ENCODE results near the gene ALDH16A1. TPM values are rescaled to one million over a fixed set of nuclear protein-coding genes. Genes with fewer than 3 reads are reported as not detected.
"Not testable (repeated sequence)": the region's sequence is repeated elsewhere in the genome, so short reads cannot be mapped to it uniquely, and the experiment has no call there.

The ALDH16A1 gene
- total and polyA plus RNA-seq, 2 donors, result 28.5 to 51.6 TPM

- H3K4me3 ChIP-seq (ENCODE audit: low read length in 2 of 2), result peak within 1 kb of the TSS; percentile 89 to 95
- H3K36me3 ChIP-seq (ENCODE audit: control insufficient read depth in 2 of 2, insufficient read depth in 2 of 2, low read length in 1 of 2), result peaks cover 32 to 46% of the 10 kb centered on the region in 2 donors
- no peaks in the 10 kb centered on the region for H3K27me3 ChIP-seq (ENCODE audit: control insufficient read depth in 2 of 2, insufficient read depth in 1 of 2, low read length in 1 of 2)
- 1% methylated on average over 42 of the region's 42 CpGs for WGBS
- peak within 1 kb of the TSS; percentile 98 to 99 for H3K27ac ChIP-seq (ENCODE audit: low read depth in 1 of 2, low read length in 1 of 2)
- peak; percentile 95 to 100 (median 98) for DNase-seq (ENCODE audit: low read depth in 6 of 9, low spot score in 9 of 9)
- peaks cover 0 to 12% of the 10 kb centered on the region in 2 donors for H3K9me3 ChIP-seq (ENCODE audit: control insufficient read depth in 2 of 2, insufficient read depth in 1 of 2, low read length in 1 of 2)
- H3K4me1 ChIP-seq (ENCODE audit: control insufficient read depth in 2 of 2, insufficient read depth in 2 of 2, low read length in 2 of 2), result peaks cover 16 to 48% of the 10 kb centered on the region in 2 donors
Measured at GRCh38 chr19:49451430-49452181, 1.4 kb upstream of the ALDH16A1 start, which contains the start of gene PIH1D1. Gene PIH1D1 (minus strand): TSS chr19:49451814. CDS start chr19:49451574, 240 bp downstream.

GRCh38 chr19:49453757-49454240, 774 bp downstream of the ALDH16A1 start:
- peaks cover 0 to 12% of the 10 kb centered on the region in 2 donors for H3K9me3 ChIP-seq (ENCODE audit: control insufficient read depth in 2 of 2, insufficient read depth in 1 of 2, low read length in 1 of 2)
- WGBS, result 39% methylated on average over 10 of the region's 10 CpGs
- peaks cover 16 to 34% of the 10 kb centered on the region in 2 donors for H3K36me3 ChIP-seq (ENCODE audit: control insufficient read depth in 2 of 2, insufficient read depth in 2 of 2, low read length in 1 of 2)
- H3K4me1 ChIP-seq (ENCODE audit: control insufficient read depth in 2 of 2, insufficient read depth in 2 of 2, low read length in 2 of 2), result peaks cover 16 to 37% of the 10 kb centered on the region in 2 donors
- H3K27me3 ChIP-seq (ENCODE audit: control insufficient read depth in 2 of 2, insufficient read depth in 1 of 2, low read length in 1 of 2), result no peaks in the 10 kb centered on the region
- peak overlapping the region; percentile 70 to 80 for H3K4me3 ChIP-seq (ENCODE audit: low read length in 2 of 2)
- DNase-seq (ENCODE audit: low read depth in 6 of 9, low spot score in 9 of 9), result no peak
- peak overlapping the region; percentile 94 to 98 for H3K27ac ChIP-seq (ENCODE audit: low read depth in 1 of 2, low read length in 1 of 2)

- DNase-seq (ENCODE audit: low read depth in 6 of 9, low spot score in 9 of 9), result no peak
- Histone ChIP-seq H3K27me3 (ENCODE audit: control insufficient read depth in 2 of 2, insufficient read depth in 1 of 2, low read length in 1 of 2) (no peaks in the 10 kb centered on the region), H3K9me3 (ENCODE audit: control insufficient read depth in 2 of 2, insufficient read depth in 1 of 2, low read length in 1 of 2) (peaks cover 0 to 12% of the 10 kb centered on the region in 2 donors), H3K4me1 (ENCODE audit: control insufficient read depth in 2 of 2, insufficient read depth in 2 of 2, low read length in 2 of 2) (peaks cover 11 to 32% of the 10 kb centered on the region in 2 donors), H3K36me3 (ENCODE audit: control insufficient read depth in 2 of 2, insufficient read depth in 2 of 2, low read length in 1 of 2) (peaks cover 19 to 23% of the 10 kb centered on the region in 2 donors), H3K4me3 (ENCODE audit: low read length in 2 of 2) (no peak overlapping the region), H3K27ac (ENCODE audit: low read depth in 1 of 2, low read length in 1 of 2) (no peak overlapping the region)
- 98% methylated on average over 5 of the region's 5 CpGs for WGBS
Measured at GRCh38 chr19:49455773-49456172, 2.7 kb downstream of the ALDH16A1 start.

- no peak for DNase-seq (ENCODE audit: low read depth in 6 of 9, low spot score in 9 of 9)
- 95% methylated on average over 5 of the region's 5 CpGs for WGBS
- Histone ChIP-seq H3K27ac (ENCODE audit: low read depth in 1 of 2, low read length in 1 of 2) (no peak overlapping the region), H3K4me1 (ENCODE audit: control insufficient read depth in 2 of 2, insufficient read depth in 2 of 2, low read length in 2 of 2) (peaks cover 10 to 27% of the 10 kb centered on the region in 2 donors), H3K9me3 (ENCODE audit: control insufficient read depth in 2 of 2, insufficient read depth in 1 of 2, low read length in 1 of 2) (peaks cover 0 to 12% of the 10 kb centered on the region in 2 donors), H3K36me3 (ENCODE audit: control insufficient read depth in 2 of 2, insufficient read depth in 2 of 2, low read length in 1 of 2) (peaks cover 21 to 23% of the 10 kb centered on the region in 2 donors), H3K27me3 (ENCODE audit: control insufficient read depth in 2 of 2, insufficient read depth in 1 of 2, low read length in 1 of 2) (no peaks in the 10 kb centered on the region), H3K4me3 (ENCODE audit: low read length in 2 of 2) (no peak overlapping the region)
Measured at GRCh38 chr19:49456326-49456725, 3.3 kb downstream of the ALDH16A1 start.

- peaks cover 0 to 3% of the 10 kb centered on the region in 2 donors for H3K9me3 ChIP-seq (ENCODE audit: control insufficient read depth in 2 of 2, insufficient read depth in 1 of 2, low read length in 1 of 2)
- no peak for DNase-seq (ENCODE audit: low read depth in 6 of 9, low spot score in 9 of 9)
- WGBS, result 93% methylated on average over 5 of the region's 5 CpGs
- no peak overlapping the region for H3K27ac ChIP-seq (ENCODE audit: low read depth in 1 of 2, low read length in 1 of 2)
- peaks cover 7 to 14% of the 10 kb centered on the region in 2 donors for H3K4me1 ChIP-seq (ENCODE audit: control insufficient read depth in 2 of 2, insufficient read depth in 2 of 2, low read length in 2 of 2)
- peaks cover 26 to 30% of the 10 kb centered on the region in 2 donors for H3K36me3 ChIP-seq (ENCODE audit: control insufficient read depth in 2 of 2, insufficient read depth in 2 of 2, low read length in 1 of 2)
- H3K27me3 ChIP-seq (ENCODE audit: control insufficient read depth in 2 of 2, insufficient read depth in 1 of 2, low read length in 1 of 2), result no peaks in the 10 kb centered on the region
- H3K4me3 ChIP-seq (ENCODE audit: low read length in 2 of 2), result no peak overlapping the region
Measured at GRCh38 chr19:49458567-49458903, 5.5 kb downstream of the ALDH16A1 start.

- H3K36me3 ChIP-seq (ENCODE audit: control insufficient read depth in 2 of 2, insufficient read depth in 2 of 2, low read length in 1 of 2), result peaks cover 31 to 38% of the 10 kb centered on the region in 2 donors
- H3K27me3 ChIP-seq (ENCODE audit: control insufficient read depth in 2 of 2, insufficient read depth in 1 of 2, low read length in 1 of 2), result no peaks in the 10 kb centered on the region
- 99% methylated on average over 12 of the region's 12 CpGs for WGBS
- no peak overlapping the region for H3K27ac ChIP-seq (ENCODE audit: low read depth in 1 of 2, low read length in 1 of 2)
- no peak for DNase-seq (ENCODE audit: low read depth in 6 of 9, low spot score in 9 of 9)
- no peaks in the 10 kb centered on the region for H3K9me3 ChIP-seq (ENCODE audit: control insufficient read depth in 2 of 2, insufficient read depth in 1 of 2, low read length in 1 of 2)
- H3K4me3 ChIP-seq (ENCODE audit: low read length in 2 of 2), result no peak overlapping the region
- peaks cover 1 to 6% of the 10 kb centered on the region in 2 donors for H3K4me1 ChIP-seq (ENCODE audit: control insufficient read depth in 2 of 2, insufficient read depth in 2 of 2, low read length in 2 of 2)
Measured at GRCh38 chr19:49459388-49459787, 6.4 kb downstream of the ALDH16A1 start.

- H3K9me3 ChIP-seq (ENCODE audit: control insufficient read depth in 2 of 2, insufficient read depth in 1 of 2, low read length in 1 of 2); H3K4me1 ChIP-seq (ENCODE audit: control insufficient read depth in 2 of 2, insufficient read depth in 2 of 2, low read length in 2 of 2); H3K4me3 ChIP-seq (ENCODE audit: low read length in 2 of 2); H3K27me3 ChIP-seq (ENCODE audit: control insufficient read depth in 2 of 2, insufficient read depth in 1 of 2, low read length in 1 of 2); DNase-seq (ENCODE audit: low read depth in 6 of 9, low spot score in 9 of 9); H3K27ac ChIP-seq (ENCODE audit: low read depth in 1 of 2, low read length in 1 of 2): not testable (repeated sequence)
- 0% methylated on average over 1 of the region's 1 CpG for WGBS
- peaks cover 40 to 54% of the 10 kb centered on the region in 2 donors for H3K36me3 ChIP-seq (ENCODE audit: control insufficient read depth in 2 of 2, insufficient read depth in 2 of 2, low read length in 1 of 2)
Measured at GRCh38 chr19:49461130-49461529, 8.1 kb downstream of the ALDH16A1 start.

- 97% methylated on average over 37 of the region's 37 CpGs for WGBS
- Histone ChIP-seq H3K27ac (ENCODE audit: low read depth in 1 of 2, low read length in 1 of 2) (no peak overlapping the region), H3K36me3 (ENCODE audit: control insufficient read depth in 2 of 2, insufficient read depth in 2 of 2, low read length in 1 of 2) (peaks cover 40 to 58% of the 10 kb centered on the region in 2 donors), H3K4me3 (ENCODE audit: low read length in 2 of 2) (no peak overlapping the region), H3K4me1 (ENCODE audit: control insufficient read depth in 2 of 2, insufficient read depth in 2 of 2, low read length in 2 of 2) (peaks cover 0 to 4% of the 10 kb centered on the region in 2 donors), H3K27me3 (ENCODE audit: control insufficient read depth in 2 of 2, insufficient read depth in 1 of 2, low read length in 1 of 2) (no peaks in the 10 kb centered on the region), H3K9me3 (ENCODE audit: control insufficient read depth in 2 of 2, insufficient read depth in 1 of 2, low read length in 1 of 2) (no peaks in the 10 kb centered on the region)
- DNase-seq (ENCODE audit: low read depth in 6 of 9, low spot score in 9 of 9), result no peak
Measured at GRCh38 chr19:49461656-49462055, 8.6 kb downstream of the ALDH16A1 start.

- DNase-seq (ENCODE audit: low read depth in 6 of 9, low spot score in 9 of 9), result no peak
- 90% methylated on average over 12 of the region's 12 CpGs for WGBS
- peaks cover 36 to 62% of the 10 kb centered on the region in 2 donors for H3K36me3 ChIP-seq (ENCODE audit: control insufficient read depth in 2 of 2, insufficient read depth in 2 of 2, low read length in 1 of 2)
- no peaks in the 10 kb centered on the region for H3K9me3 ChIP-seq (ENCODE audit: control insufficient read depth in 2 of 2, insufficient read depth in 1 of 2, low read length in 1 of 2)
- H3K4me3 ChIP-seq (ENCODE audit: low read length in 2 of 2), result no peak overlapping the region
- no peak overlapping the region for H3K27ac ChIP-seq (ENCODE audit: low read depth in 1 of 2, low read length in 1 of 2)
- H3K4me1 ChIP-seq (ENCODE audit: control insufficient read depth in 2 of 2, insufficient read depth in 2 of 2, low read length in 2 of 2), result peaks cover 0 to 3% of the 10 kb centered on the region in 2 donors
- H3K27me3 ChIP-seq (ENCODE audit: control insufficient read depth in 2 of 2, insufficient read depth in 1 of 2, low read length in 1 of 2), result no peaks in the 10 kb centered on the region
Measured at GRCh38 chr19:49462492-49462891, 9.5 kb downstream of the ALDH16A1 start.
